ENCODE results near the gene MUTYH.
A peak's percentile ranks its signal among the peaks of the same experiment; 100 is the strongest.
"Not testable (repeated sequence)": the region's sequence is repeated elsewhere in the genome, so short reads cannot be mapped to it uniquely, and the experiment has no call there.

The MUTYH gene

DNA sequence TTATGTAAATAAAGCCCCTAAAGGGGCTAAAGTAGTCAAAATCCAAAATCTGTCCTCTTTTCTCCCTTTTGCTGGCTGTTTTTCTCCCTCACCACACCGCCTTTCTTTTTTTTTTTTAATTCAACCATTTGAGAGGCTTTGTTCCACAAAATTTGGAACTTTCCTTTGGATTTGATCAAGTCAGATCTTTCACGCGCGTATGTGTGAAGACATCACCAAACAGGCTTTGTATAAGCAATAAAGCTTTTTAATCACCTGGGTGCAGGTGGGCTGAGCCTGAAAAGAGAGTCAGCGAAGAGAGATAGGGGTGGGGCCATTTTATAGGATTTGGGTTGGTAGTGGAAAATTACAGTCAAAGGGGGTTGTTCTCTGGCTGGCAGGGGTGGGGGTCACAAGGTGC lies 18.8 kb downstream of the MUTYH start:
- DNase-seq (ENCODE audit: low read depth), result no peak

DNA sequence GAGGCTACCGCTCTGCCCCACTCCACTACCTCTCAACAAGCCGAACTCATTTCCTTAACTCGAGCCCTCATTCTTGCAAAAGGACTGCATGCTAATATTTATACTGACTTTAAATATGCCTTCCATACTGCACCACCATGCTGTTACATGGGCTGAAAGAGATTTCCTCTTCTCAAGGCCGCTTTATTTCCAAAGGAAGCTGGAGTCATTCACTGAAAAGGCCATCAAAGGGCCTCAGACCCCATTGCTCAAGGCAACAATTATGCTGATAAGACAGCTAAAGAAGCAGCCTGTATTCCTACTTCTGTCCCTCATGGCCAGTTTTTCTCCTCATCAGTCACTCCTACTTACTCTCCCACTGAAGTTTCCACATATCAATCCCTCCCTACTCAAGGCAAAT lies 20.5 kb downstream of the MUTYH start:
- DNase-seq (ENCODE audit: low read depth), result no peak

DNA sequence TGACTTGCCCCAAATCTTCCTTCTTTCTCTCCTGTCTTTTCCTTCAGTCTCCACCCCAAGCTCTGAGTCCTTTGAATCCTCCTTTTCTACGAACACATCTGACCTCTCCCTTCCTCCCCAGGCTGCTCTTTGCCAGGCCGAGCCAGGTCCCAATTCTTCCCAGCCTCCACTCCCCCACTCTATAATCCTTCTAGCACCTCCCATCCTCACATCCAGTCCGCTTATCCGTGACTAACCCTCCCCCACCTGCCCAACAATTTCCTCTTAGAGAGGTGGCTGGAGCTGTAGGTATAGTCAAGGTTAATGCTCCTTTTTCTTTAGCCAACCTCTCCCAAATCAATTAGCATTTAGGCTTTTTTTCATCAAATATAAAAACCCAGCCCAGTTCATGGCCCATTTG lies 23.1 kb downstream of the MUTYH start:
- DNase-seq (ENCODE audit: low read depth), result no peak

DNA sequence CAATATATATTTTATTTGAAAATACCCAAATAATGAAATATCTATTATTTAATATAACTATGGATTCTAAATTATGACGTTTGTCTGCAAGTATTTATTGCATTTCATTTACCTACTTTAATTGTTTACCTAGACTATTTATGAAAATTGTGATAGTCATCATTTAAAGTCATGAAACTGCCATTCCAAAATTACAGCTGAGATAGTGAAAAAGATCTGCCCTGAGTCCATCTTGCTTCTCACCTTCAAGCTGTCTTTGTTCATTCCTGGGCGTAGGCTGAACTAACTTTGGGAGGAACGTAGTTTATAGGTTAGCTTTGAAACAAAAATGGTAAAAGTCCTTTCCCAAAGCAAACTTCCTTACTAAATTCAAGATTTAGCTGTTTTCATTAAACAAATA lies 26.0 kb downstream of the MUTYH start:
- no peak for DNase-seq (ENCODE audit: low read depth)

DNA sequence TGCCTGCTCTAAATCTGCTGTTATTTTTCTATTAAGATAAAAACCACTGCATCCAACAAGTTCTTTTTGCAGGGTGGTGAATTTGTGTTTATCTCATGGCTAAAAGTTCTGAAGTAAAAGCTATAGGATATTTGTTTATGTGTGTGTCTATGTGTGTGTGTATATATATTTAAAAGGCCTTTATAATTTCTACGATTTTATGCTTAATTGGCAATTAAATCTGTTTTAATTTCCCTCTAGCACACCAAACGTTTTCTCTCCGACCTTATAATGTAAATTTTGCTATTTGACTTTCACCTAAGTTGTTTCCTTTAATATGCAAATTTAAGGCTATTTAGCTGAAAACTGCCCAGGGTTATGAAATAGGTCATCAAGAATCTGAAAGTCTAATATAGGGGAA lies 33.3 kb downstream of the MUTYH start:
- DNase-seq (ENCODE audit: low read depth), result no peak

DNA sequence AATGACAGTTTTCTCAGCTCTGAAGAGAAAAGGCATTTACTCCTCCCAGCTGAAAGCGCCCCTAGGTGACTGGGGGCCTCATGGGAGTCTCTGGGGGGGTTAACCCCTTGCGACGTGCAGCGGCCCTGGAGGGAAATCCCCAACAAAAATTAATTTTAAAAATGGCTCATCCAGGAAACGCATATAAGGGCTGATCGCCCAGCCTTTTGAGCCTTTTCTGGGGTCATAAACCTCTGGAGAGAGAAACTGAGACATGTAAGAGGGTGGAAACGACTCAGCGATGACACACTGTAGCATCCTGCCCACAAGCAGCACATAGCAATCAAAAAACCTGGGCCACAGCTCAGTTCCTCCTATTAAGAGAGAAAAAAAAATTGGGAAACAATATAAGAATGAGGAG lies 33.9 kb downstream of the MUTYH start:
- no peak for DNase-seq (ENCODE audit: low read depth)

DNA sequence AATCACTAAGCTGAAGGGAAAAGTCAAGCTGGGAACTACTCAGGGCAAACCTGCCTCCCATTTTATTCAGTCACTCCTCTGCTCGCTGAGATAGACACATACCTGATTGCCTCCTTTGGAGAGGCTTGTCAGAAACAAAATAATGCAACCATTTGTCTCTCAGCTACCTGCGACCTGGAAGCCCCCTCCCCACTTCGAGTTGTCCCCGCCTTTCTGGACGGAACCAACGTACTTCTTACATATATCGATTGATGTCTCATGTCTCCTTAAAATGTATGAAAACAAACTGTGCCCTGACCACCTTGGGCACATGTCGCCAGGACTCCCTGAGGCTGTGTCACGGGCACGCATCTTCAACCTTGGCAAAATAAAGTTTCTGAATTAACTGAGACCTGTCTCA lies 35.0 kb downstream of the MUTYH start:
- no peak for DNase-seq (ENCODE audit: low read depth)

DNA sequence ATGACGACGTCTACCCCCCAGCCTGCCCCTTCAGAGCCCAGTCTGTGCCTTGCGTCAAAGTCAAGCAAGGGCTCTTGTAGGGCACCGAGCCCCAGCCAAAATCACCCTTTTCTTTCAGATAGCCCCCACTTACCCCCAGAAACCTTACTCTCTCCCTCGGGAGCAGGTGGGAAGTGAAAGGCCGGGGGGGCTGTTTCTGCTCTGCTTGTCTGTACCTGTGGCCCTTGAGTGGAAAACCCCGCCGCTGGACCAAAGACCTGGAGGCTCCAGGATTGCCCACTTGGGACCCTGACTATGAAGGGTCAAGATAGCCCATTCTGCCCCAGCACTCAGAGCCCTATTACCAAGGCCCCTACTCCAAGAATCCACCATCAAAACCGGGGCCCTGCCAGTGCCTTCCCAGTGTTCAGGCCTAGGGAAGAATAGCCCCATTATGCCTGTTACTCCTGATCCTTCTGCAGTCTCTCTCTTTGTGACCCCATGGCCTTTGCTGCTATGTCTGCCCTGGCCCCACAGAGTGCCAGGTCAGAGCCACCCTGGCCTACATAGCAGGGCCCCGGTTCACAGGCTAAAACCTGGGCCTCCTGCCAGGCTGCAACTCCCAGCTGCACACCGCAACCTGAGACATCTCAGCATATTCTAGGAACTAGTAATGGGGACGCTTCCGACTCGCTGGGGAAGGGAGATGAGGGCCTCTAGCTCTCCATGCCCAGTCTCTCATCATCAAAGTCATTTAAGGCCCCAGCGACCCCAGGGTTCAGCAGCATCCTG lies 35.7 kb downstream of the MUTYH start:
- DNase-seq (ENCODE audit: low read depth), result peak; percentile 35

DNA sequence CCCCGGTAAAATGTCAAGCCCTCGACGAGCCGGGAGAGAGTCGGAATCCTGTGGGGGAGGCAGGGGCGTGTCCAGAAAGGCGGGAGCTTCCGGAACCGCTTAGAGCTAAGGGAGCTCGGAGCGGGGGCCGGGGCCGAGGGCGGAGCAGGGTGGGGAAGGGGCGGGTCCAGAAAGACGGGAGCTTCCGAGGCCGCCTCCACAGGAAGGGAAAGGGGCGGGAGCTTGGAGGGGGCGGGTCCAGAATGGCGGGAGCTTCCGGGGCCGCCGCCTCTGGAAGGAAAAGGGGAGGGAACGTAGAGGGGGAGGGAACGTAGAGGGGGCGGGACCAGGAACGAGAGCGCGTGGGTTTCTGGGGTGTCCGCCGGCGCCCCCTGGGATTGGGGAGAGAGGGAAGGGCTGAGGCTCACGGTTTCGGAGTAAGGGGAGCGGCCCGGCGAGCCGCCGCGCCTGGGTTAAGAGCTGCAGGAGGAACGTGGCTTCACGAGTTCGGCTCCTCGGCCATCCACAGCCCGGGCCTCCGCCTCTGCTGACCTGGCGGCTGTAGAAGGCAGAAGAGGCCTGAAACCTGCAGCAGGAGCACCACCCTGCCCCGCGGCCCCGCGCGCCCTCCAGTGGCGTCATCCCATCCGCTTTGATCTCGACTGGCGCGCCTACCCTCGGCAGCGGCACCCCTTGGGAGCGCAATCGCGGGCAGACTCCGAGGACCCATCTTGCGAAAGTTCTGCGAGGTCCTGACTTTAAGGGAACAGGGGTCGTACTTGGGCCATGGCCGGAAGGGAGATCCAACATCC lies 36.5 kb downstream of the MUTYH start:
- peak; percentile 98 for DNase-seq (ENCODE audit: low read depth)

DNA sequence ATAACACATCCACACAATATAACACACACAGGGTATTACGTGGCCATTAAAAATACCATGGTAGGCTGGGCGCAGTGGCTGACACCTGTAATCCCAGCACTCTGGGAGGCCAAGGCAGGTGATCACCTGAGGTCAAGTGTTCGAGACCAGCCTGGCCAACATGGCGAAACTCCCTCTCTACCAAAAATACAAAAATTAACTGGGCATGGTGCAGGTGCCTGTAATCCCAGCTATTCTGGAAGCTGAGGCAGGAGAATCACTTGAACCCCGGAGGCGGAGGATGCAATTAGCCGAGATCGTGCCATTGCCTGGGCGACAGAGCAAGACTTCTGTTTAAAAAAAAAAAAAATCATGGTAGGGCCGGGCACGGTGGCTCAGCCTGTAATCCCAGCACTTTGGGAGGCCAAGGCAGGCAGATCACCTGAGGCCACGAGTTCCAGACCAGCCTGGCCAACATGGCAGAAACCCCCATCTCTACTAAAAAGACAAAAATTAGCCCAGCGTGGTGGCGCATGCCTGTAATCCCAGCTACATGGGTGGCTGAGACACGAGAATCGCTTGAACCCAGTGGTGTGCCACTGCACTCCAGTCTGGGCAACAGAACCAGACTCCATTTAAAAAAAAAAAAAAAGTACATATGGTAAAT lies 37.6 kb downstream of the MUTYH start:
- DNase-seq (ENCODE audit: low read depth), result no peak

DNA sequence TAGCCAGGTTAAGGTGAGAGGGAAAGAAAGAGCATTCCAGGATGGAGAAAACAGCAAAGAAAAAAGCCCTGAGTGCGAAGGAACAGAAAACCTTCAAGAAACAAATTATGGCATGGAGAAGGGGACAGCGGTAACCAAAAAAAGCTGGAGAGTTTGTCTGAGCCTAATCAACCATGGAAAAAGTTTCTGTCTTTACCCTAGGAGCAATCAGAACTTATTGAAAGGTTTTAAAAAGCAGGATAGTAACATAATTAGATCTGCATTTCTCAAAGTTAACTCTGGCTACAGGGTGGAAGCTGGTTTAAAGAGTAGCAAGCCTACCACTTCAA lies 39.6 kb downstream of the MUTYH start:
- no peak for DNase-seq (ENCODE audit: low read depth)

DNA sequence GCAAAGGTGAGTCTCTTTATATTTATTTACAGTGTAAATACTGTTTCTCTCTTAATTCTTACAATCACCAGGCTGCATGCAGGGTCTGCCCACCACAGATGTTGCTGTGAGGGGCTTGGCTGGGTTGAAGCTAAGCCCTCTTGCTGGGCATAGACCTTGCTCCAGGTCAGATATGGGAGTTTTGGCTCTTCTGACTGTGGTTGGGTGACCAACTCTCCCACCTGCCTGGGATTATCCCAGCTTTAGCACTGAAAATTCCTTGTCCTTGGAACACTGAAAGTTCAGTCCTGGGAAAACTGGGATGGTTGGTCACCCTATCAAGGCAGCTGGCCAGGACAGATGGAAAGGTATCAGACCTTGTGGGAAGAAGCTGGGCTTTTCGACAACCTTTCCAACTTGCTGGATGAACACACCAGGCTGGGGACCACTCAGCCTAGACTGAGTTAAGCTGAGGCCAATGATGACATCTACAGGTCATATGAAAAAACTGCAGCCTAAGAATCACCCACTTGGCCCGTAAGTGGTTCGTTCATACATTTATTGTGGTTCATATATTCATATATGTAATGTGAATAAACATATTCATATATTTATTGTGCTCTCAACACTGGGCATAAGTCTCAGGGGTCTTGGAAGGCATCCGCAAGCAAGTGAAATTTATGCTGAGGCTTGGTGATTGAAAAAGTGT lies 40.1 kb downstream of the MUTYH start:
- peak; percentile 76 for DNase-seq (ENCODE audit: low read depth)

DNA sequence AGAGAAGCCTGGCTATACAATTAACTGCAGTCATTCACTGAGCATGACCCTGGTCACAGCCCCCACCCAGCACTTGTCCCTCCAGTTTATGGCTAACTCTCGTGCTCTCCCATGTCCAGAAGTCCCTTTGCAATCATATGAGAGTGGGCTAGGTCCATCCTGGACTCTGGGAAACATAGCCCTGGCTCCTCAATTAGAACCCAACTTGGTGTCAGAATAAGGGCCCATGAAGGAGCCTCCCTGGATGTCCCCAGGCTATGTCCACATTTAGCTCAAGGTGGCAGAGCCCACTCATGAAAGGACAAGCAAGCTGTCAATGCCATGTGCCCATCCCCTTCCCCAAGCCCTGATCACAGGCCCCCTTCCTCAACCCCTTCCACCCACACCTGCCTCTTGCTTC lies 40.9 kb downstream of the MUTYH start:
- no peak for DNase-seq (ENCODE audit: low read depth)

DNA sequence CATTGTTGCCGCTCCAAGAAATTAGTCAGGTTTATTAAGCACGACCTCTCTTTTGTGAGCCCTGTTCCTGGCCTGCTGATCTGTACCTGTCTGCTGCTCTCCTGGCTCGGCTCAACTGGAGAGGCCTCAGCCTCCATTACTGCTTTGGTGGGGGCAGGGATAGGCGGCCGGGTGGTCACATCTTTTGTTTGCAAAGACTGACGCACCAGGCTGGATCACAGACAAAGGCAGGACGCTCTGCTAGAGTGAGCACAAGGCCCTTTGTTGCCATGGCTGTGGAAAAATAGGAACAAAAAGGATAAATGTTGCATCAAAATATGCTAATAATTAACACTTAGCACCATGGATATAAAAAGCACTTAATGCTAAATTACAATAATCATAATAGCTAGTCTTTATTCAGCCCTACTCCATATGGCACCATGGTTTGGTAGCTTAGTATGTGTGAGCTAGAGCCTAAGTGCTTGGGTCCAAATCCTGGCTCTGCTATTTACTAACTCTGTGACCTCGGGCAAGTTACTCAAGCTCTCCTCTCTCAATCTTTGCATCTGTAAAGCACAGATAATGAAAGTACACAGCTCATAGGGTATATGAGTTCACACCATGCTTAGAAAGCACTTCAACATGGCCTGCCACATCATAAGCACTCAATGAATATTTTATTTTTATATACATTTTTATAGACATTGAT lies 42.4 kb downstream of the MUTYH start:
- DNase-seq (ENCODE audit: low read depth), result no peak

DNA sequence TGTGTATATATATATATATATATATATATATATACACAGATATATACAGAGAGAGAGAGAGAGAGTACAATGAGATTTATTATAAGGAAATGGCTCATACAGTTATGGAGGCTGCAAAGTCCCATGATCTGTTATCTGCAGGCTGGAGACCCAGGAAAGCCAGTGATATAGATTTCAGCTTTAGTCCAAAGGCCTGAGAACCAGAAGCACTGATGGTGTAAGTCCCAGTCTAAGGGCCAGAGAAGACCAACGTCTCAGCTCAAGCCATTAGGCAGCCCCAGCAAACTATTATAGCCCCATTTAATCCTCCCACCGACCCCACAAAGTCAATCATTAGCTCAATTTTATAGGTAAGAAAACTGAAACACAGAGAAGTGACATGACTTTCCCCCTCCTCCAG lies 48.5 kb downstream of the MUTYH start:
- DNase-seq (ENCODE audit: low read depth), result no peak

DNA sequence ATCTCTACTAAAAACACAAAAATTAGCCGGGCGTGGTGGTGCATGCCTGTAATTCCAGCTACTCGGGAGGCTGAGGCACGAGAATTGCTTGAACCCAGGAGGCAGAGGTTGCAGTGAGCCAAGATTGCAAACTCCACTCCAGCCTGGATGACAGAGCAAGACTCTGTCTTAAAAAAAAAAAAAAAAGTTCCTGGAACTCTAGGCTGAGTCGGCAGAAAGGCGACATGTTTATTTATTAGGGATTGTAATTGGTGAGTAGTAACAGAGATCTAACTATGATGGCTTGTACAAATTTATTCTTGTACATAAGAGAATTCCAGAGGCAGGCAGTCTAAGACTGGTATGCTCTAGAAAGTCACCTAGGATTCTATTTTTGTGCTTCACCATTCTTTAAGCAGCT lies 49.2 kb downstream of the MUTYH start:
- not testable (repeated sequence) for DNase-seq (ENCODE audit: low read depth)

DNA sequence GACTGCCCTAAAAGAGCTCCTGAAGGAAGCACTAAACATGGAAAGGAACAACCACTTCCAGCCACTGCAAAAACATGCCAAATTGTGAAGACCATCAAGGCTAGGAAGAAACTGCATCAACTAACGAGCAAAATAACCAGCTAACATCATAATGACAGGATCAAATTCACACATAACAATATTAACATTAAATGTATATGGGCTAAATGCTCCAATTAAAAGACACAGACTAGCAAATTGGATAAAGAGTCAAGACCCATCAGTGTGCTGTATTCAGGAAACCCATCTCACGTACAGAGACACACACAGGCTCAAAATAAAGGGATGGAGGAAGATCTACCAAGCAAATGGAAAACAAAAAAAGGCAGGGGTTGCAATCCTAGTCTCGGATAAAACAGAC lies 53.7 kb downstream of the MUTYH start:
- DNase-seq (ENCODE audit: low read depth), result not testable (repeated sequence)

DNA sequence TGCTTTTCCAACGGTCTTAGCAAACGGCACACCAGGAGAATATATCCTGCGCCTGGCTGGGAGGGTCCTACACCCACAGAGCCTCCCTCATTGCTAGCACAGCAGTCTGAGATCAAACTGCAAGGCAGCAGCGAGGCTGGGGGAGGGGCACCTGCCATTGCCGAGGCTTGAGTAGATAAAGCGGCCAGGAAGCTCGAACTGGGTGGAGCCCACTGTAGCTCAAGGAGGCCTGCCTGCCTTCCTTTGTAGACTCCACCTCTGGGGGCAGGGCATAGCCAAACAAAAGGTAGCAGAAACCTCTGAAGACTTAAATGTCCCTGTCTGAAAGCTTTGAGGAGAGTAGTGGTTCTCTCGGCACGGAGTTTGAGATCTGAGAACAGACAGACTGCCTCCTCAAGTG lies 55.4 kb downstream of the MUTYH start:
- not testable (repeated sequence) for DNase-seq (ENCODE audit: low read depth)

DNA sequence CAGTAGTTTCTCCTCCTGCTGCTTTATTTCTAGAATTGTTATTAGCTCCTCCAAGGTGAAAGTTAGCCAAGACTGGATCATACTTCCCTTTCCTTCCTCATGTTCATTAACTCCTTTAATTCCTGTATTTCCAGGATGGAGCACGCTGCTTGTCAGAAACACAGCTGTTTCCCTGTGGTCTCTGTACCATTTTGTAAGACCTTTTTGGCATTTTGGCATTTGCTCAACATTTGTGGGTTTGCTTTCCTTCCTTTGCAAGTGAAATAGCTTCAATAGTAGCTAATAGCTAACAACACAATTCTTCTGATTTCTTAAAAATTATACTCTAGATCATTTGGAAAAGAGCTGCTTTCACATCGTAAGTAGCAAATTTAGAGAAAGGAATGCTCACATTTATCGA lies 57.9 kb downstream of the MUTYH start:
- peak; percentile 26 for DNase-seq (ENCODE audit: low read depth)

Measured in fibroblast of gingiva (primary cell).